GM12873 (cell line): ENCODE results near the gene IL1RAP.

Source experiments
- CTCF ChIP-seq: IDR thresholded peaks from 2 replicates; pipeline ENCODE4 v1.5.1; 2012; ENCODE audit warnings: low read depth, mild to moderate bottlenecking, moderate library complexity, low read length, control low read depth; ENCODE audit not compliant: insufficient read depth; ENCODE audit errors: missing control alignments

Gene IL1RAP

GRCh38 chr3:190534986-190535385 lies 21.1 kb downstream of the IL1RAP start:
- TF ChIP-seq CTCF, result no peak

DNA sequence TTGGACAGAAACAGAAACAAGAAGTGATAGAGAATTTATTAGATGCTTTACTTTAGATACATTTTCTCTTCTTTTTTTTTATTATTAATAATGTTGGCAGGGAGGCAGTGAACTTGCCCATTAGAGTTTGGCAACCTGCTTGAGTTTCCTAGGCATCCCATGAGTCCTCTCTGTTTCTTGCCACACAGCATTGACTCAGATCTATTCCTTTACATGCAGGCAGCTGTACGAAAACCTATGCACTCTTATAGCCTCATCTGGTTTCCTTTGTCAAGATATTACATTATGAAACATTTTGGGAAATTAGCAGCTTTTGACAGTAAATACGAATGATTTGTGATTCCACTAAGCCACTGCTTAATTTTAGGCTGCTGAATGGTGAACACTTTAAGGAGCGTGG lies 23.3 kb downstream of the IL1RAP start:
- no peak for TF ChIP-seq CTCF

- TF ChIP-seq CTCF, result no peak
These were observed 24.4 kb downstream of the IL1RAP start for GRCh38 chr3:190538288-190538687.

DNA sequence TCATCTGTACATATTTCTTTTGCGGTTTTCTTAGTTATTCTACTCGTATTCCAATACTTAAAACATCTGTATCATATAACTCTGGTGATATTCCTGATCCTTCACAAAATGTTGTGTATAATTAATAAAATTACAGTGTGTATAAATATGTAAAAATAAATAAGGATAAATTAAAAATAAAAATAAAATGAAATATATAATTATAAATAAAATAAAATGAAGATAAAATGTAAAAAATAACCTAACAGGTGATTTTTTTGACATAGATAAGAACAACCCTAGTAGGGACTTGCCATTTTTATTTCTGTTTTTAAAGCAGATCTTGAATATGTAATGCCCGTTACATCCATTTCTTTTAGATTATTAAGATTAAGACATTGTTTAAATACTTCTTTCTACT lies 25.6 kb downstream of the IL1RAP start:
- TF ChIP-seq CTCF, result no peak

- no peak for TF ChIP-seq CTCF
These were observed 27.1 kb downstream of the IL1RAP start for GRCh38 chr3:190541008-190541407.

DNA sequence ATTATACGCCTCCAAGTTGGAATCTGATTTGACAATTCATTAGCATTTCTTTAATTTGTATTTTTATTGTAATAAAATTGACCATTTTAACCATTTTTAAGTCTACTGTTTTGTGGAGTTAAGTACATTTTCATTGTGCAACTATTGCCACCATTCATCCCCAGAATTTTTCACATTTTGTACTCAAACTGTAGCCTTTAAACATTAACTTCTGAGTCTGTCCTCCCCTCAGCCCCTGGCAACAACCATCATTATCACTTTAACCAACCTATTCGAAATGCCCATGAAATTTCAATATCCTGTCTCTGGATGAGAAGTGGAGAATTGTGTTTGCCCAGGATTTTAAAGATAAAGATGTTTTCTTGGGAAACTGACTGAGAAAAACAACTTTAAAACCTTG lies 27.7 kb downstream of the IL1RAP start:
- TF ChIP-seq CTCF, result no peak

GRCh38 chr3:190542846-190543245 lies 29.0 kb downstream of the IL1RAP start:
- no peak for TF ChIP-seq CTCF
